HEK293T (cell line): ENCODE measurements around the gene CRABP2.

Experiments used
- ARNT ChIP-seq: fragments of 450-650 bp; IDR thresholded peaks from 2 replicates; pipeline ENCODE4 v1.6.1; 2017; ENCODE audit warnings: mild to moderate bottlenecking
- BHLHE40 ChIP-seq: fragments of 450-650 bp; IDR thresholded peaks from 2 replicates; pipeline ENCODE4 v1.6.1; 2016; ENCODE audit warnings: mild to moderate bottlenecking, moderate library complexity, borderline replicate concordance
- CTBP1 ChIP-seq: fragments of 450-650 bp; IDR thresholded peaks from 2 replicates; pipeline ENCODE4 v1.6.1; 2016; ENCODE audit warnings: borderline replicate concordance
- ELF4 ChIP-seq: fragments of 450-650 bp; IDR thresholded peaks from 2 replicates; pipeline ENCODE4 v1.6.1; 2017; ENCODE audit warnings: antibody characterized with exemption
- FOXK2 ChIP-seq: fragments of 450-650 bp; IDR thresholded peaks from 2 replicates; pipeline ENCODE4 v1.6.1; 2016; ENCODE audit warnings: mild to moderate bottlenecking
- FOXM1 ChIP-seq: fragments of 450-650 bp; IDR thresholded peaks from 2 replicates; pipeline ENCODE4 v1.6.1; 2017; ENCODE audit warnings: mild to moderate bottlenecking, borderline replicate concordance
- HDGF ChIP-seq: fragments of 450-650 bp; IDR thresholded peaks from 2 replicates; pipeline ENCODE4 v1.6.1; 2017; ENCODE audit warnings: antibody characterized with exemption, borderline replicate concordance
- L3MBTL2 ChIP-seq: fragments of 450-650 bp; conservative IDR thresholded peaks from 2 replicates; pipeline ENCODE4 v1.6.1; 2016; ENCODE audit warnings: mild to moderate bottlenecking
- LEF1 ChIP-seq: fragments of 450-650 bp; IDR thresholded peaks from 2 replicates; pipeline ENCODE4 v1.6.1; 2017; ENCODE audit warnings: mild to moderate bottlenecking, borderline replicate concordance
- NFRKB ChIP-seq: fragments of 450-650 bp; IDR thresholded peaks from 2 replicates; pipeline ENCODE4 v1.6.1; 2016; ENCODE audit warnings: mild to moderate bottlenecking, moderate library complexity
- SP1 ChIP-seq: fragments of 450-650 bp; IDR thresholded peaks from 2 replicates; pipeline ENCODE4 v1.6.1; 2017
- SUZ12 ChIP-seq: fragments of 450-650 bp; IDR thresholded peaks from 2 replicates; pipeline ENCODE4 v1.6.1; 2016; ENCODE audit warnings: mild to moderate bottlenecking
- TARDBP ChIP-seq: fragments of 450-650 bp; IDR thresholded peaks from 2 replicates; pipeline ENCODE4 v1.6.1; 2016
- TF ChIP-seq, protein P1 (sequence below): fragments of 450-650 bp; IDR thresholded peaks from 2 replicates; pipeline ENCODE4 v1.6.1; 2016

- TF ChIP-seq SUZ12: no peak
- TF ChIP-seq HDGF: no peak
- TF ChIP-seq L3MBTL2: no peak
- no peak for TF ChIP-seq TARDBP
- no peak for TF ChIP-seq FOXM1
- no peak for TF ChIP-seq LEF1
- no peak for TF ChIP-seq SP1
- no peak for TF ChIP-seq ARNT
- TF ChIP-seq BHLHE40: no peak
- no peak for TF ChIP-seq ELF4
- TF ChIP-seq CTBP1: no peak
- TF ChIP-seq, protein P1, sequence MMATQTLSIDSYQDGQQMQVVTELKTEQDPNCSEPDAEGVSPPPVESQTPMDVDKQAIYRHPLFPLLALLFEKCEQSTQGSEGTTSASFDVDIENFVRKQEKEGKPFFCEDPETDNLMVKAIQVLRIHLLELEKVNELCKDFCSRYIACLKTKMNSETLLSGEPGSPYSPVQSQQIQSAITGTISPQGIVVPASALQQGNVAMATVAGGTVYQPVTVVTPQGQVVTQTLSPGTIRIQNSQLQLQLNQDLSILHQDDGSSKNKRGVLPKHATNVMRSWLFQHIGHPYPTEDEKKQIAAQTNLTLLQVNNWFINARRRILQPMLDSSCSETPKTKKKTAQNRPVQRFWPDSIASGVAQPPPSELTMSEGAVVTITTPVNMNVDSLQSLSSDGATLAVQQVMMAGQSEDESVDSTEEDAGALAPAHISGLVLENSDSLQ: no peak
- no peak for TF ChIP-seq FOXK2
- no peak for TF ChIP-seq NFRKB
Measured at GRCh38 chr1:156721131-156721530, 15.7 kb upstream of the CRABP2 start.
